ENCODE data around the gene MAT2A.
A peak's percentile ranks its signal among the peaks of the same experiment; 100 is the strongest.

MAT2A gene

DNA sequence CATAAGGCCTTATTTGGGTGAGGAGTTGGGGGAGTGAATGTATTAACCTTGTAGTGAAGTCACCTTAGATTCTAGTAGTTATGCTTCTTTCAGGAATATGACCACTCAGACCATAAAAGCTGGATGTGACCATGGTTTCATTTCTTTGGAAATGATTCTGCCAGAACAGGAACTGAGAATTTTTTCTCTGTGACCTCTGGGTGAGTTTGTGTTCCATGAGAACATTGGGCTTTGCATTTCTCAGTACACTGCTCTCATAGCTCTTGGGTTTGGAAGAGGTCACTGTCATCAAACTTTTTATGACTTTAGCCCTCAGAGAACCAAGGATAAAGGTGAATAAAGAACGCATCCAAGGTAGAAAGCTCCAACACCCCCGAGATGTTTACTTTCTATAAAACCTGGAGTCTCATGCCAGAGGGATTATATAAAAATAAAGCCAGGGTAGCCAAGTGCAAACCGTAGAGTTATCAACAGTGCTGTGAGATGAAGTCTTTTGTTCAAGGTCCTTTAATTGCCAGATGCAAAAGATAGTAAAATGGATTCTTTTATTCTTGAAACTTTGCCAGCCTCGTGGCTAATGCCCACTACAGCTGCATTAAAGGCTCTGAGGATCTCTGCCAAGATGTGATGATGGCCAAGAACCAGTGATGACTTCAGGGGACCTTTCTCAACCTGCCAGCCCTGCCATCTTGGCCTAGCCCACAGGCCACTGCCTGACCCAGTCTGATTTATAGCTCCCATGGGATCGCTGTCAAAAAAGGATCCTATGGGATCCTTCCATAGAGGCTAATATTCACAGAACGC lies 27.8 kb upstream of the MAT2A start:
- Mint-ChIP-seq H3K4me1 (no peaks in the 10 kb centered on the region), H3K9me3 (no peaks in the 10 kb centered on the region), H3K4me3 (no peak overlapping the region), H3K36me3 (no peaks in the 10 kb centered on the region), H3K27me3 (peaks cover 4% of the 10 kb centered on the region), H3K27ac (no peak overlapping the region)
- ATAC-seq (ENCODE audit: low read depth): no peak
- no peak for DNase-seq (ENCODE audit: low spot score in 2 of 2)

DNA sequence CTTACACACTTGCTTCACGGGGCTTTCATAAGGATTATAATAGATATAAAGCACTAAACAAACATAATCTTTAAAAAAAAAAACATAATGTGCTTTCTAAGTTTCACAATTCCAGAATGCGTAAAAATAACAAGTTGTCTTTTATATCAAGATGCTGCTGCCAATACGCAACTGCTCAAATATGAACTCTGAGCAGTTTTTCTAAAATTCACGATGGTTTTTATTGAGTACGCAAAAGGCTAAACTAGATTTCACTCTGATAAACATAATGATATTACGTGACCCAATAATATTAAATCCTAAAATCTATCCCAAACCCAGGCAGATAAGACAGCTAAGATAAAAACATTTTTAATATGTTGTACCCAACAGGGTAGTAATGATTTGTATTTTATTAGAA lies 24.6 kb upstream of the MAT2A start:
- Mint-ChIP-seq H3K9me3 (no peaks in the 10 kb centered on the region), H3K27ac (no peak overlapping the region), H3K4me3 (no peak overlapping the region), H3K4me1 (no peaks in the 10 kb centered on the region), H3K27me3 (peaks cover 5% of the 10 kb centered on the region), H3K36me3 (no peaks in the 10 kb centered on the region)
- DNase-seq (ENCODE audit: low spot score in 2 of 2) (no peak), ATAC-seq (ENCODE audit: low read depth) (no peak)

DNA sequence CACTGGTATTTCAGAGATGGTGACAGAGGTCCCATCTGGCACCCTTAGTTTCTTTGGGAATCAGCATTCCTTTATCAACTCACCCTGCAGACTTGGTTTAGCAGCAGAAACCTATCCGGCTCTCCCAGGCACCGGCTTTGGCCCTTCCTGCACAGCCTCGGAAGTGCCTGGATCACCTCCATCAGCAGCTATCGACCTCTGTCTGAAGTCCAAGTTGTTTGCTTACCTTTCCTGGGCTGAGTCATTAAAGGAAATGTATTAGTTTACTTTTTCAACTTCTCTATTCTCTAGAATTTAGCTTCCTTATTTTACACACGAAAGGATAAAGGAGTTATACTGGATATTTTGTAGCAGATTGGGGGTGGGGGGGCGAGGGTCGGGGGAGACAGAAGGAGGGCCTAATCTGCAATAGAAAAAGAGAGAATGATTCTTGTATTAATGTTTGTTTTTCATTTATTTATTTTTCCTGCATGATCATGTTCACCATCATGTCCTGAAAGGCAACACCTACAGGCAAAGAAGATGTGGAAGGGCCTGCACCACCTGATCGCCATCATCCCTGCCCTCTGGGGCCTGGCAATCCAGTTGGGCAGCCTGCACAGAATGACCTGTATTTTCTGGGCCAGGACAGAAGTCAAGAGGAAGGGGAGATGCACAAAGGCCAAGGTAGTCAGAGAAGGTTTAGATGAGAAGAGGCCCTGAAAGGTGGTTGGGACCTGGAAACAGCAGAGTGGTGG lies 22.1 kb upstream of the MAT2A start:
- Mint-ChIP-seq H3K4me3 (no peak overlapping the region), H3K27me3 (peaks cover 4% of the 10 kb centered on the region), H3K9me3 (no peaks in the 10 kb centered on the region), H3K27ac (no peak overlapping the region), H3K4me1 (no peaks in the 10 kb centered on the region), H3K36me3 (no peaks in the 10 kb centered on the region)
- no peak for DNase-seq (ENCODE audit: low spot score in 2 of 2)
- ATAC-seq (ENCODE audit: low read depth): no peak

DNA sequence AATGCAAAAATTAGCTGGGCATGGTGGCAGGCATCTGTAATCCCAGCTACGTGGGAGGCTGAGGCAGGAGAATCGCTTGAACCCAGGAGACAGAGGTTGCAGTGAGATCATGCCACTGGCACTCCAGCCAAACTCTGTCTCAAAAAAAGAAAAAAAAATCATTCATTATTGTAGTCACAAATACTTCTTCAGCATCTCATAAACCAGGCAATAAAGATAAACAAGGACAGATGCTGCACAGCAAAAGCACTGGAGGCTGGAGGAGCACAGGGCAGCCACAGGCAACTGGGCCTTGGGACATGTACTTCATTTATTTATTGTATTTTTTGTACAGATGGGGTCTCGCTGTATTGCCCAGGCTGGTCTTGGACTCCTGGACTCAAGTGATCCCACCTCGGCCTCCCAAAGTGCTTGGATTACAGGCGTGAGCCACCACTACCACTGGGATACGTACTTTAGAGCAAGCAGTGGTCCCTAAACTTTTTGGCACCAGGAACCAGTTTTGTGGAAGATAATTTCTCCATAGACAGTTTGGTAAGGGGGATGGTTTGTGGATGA lies 16.8 kb upstream of the MAT2A start:
- Mint-ChIP-seq H3K4me1 (peaks cover 3% of the 10 kb centered on the region), H3K36me3 (no peaks in the 10 kb centered on the region), H3K9me3 (no peaks in the 10 kb centered on the region), H3K27me3 (peaks cover 4% of the 10 kb centered on the region), H3K4me3 (no peak overlapping the region), H3K27ac (no peak overlapping the region)
- DNase-seq (ENCODE audit: low spot score in 2 of 2): no peak
- no peak for ATAC-seq (ENCODE audit: low read depth)

DNA sequence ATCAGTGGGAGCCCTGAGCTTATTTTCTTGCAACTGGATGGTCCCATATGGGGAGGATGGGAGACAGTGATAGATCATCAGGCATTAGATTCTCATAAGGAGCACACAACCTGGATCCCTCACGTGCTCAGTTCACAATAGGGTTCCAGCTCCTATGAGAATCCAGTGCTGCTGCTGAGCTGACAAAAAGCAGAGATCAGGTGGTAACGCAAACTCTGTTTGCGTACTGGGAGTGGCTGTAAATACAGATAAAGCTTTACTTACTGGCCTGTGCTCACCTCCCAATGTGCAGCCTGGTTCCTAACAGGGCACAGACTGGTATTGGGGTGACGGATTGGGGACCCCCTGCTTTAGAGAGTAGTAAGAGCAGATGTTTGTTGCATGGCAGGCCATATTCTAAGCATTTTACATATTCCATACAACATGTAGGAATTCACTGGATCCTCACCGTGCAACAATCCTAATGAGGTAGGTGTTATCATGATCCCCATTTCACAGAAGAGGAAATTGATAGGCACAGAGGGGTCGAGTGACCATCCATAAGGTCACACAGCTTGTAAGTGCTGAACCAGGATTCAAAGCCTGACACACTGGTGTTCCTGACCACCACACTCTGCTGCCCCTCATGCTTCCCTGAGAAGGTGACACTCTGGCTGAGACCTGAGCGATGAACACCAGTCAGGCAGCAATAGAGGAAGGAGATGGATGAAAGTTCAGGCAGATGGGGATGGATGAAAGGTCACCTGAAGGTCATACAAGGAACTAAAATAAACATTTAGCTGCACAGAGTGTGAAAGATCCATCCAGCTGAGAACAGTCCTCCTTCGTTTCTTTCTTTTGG lies 15.7 kb upstream of the MAT2A start:
- no peak for ATAC-seq (ENCODE audit: low read depth)
- no peak overlapping the region for H3K4me3 Mint-ChIP-seq
- H3K27ac Mint-ChIP-seq: no peak overlapping the region

DNA sequence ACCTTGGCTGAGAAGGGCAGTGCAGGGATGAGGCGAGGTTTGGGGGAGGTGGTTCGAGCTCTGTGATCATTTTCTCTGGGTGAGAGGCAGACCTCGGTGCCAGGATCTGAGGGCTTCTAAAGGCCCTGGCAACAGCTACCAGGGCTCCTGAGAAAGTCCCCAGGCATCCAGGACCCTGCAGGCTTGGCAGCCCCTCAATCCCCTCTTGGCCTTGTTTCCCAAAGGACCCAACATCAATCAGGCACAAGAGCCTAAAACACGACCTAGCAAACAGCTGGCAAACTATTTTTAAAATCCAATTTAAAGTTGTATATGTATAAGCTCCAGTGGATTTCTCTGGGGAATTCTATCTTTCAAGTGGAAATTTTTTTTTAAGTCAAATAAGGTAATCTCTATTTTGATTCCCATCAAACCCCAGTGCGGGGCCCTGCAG lies 15.0 kb upstream of the MAT2A start:
- Mint-ChIP-seq H3K27ac (no peak overlapping the region), H3K9me3 (no peaks in the 10 kb centered on the region), H3K27me3 (peaks cover 7% of the 10 kb centered on the region), H3K36me3 (no peaks in the 10 kb centered on the region), H3K4me1 (peaks cover 3% of the 10 kb centered on the region), H3K4me3 (no peak overlapping the region)
- DNase-seq (ENCODE audit: low spot score in 2 of 2) (no peak), ATAC-seq (ENCODE audit: low read depth) (no peak)

More for the DNA sequence above, 15.7 kb upstream of the MAT2A start:
- peaks cover 3% of the 10 kb centered on the region for H3K4me1 Mint-ChIP-seq
- no peaks in the 10 kb centered on the region for H3K36me3 Mint-ChIP-seq
- peaks cover 7% of the 10 kb centered on the region for H3K27me3 Mint-ChIP-seq
- no peaks in the 10 kb centered on the region for H3K9me3 Mint-ChIP-seq
- no peak for DNase-seq (ENCODE audit: low spot score in 2 of 2)

DNA sequence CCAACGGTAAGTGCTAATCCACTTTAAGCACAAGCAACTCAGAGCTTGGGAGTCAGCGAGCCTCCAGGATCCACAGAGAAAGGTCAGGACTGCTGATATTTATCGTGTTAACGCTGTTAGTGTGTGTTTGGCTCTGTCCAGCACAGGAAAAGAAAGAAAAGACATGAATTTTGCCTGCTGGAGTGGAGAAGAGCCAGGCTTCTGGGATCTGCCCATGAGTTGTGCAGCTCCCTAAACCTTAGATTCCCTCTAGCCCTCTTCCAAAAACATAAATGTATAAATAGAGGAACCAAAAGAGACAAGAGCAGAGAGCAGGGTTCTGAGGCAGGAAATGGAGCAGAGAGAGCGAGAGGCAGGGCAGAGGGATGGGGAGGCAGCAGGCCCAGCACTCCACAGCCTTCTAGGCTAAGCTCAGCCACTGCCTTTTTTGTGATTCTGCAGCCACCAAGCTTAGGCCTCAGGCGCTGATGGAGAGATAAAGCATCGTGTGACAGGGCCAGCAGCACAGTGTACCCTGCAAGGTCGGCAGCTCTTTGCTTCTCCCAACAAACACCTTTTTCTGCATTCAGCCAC lies 14.5 kb upstream of the MAT2A start:
- no peak overlapping the region for H3K27ac Mint-ChIP-seq
- H3K4me1 Mint-ChIP-seq: peaks cover 3% of the 10 kb centered on the region
- ATAC-seq (ENCODE audit: low read depth) (peak; percentile 34), DNase-seq (ENCODE audit: low spot score in 2 of 2) (no peak)
- H3K36me3 Mint-ChIP-seq: no peaks in the 10 kb centered on the region
- no peak overlapping the region for H3K4me3 Mint-ChIP-seq
- H3K27me3 Mint-ChIP-seq: peaks cover 9% of the 10 kb centered on the region
- no peaks in the 10 kb centered on the region for H3K9me3 Mint-ChIP-seq

DNA sequence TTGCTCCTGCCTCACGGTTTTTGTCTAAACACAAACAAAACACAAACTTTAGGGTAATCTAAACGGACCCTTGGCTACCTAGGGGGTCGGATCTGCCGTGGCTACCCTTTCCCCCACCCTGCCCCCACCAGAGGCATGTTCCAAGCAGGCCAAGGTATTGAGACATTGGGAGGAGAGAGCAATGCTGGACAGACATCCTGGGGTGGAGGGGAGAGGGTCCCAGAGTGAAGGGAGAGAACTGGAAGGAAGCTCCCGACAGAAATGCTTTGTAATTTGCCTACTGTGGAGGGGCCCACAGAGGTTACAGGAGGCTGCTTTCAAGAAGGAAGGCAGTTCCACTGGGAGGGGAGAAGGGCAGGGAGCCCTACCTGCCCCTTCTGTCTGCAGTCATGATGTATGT lies 13.9 kb upstream of the MAT2A start:
- H3K4me1 Mint-ChIP-seq: peaks cover 3% of the 10 kb centered on the region
- no peaks in the 10 kb centered on the region for H3K36me3 Mint-ChIP-seq
- peaks cover 9% of the 10 kb centered on the region for H3K27me3 Mint-ChIP-seq
- no peak for ATAC-seq (ENCODE audit: low read depth)
- H3K27ac Mint-ChIP-seq: no peak overlapping the region
- no peak overlapping the region for H3K4me3 Mint-ChIP-seq
- DNase-seq (ENCODE audit: low spot score in 2 of 2): no peak
- no peaks in the 10 kb centered on the region for H3K9me3 Mint-ChIP-seq

DNA sequence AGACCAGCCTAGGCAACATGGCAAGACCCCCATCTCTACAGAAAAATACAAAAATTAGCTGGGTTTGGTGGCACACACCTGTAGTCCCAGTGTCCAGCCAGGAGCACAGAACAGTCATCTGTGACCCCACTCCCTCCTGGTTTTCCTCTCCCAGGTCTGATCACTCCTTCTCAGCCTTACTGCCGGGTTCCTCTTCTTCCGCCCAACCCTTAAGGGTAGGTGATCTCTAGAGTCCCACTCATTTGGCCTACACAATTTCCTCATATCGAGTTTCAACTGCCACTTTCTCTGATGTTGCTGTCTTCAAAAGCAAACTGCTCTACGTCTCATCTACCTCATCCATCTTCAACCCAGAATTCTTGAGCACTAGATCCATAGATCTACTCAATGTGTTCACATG lies 13.4 kb upstream of the MAT2A start:
- ATAC-seq (ENCODE audit: low read depth): no peak
- Mint-ChIP-seq H3K27me3 (peaks cover 9% of the 10 kb centered on the region), H3K4me1 (peaks cover 3% of the 10 kb centered on the region), H3K4me3 (no peak overlapping the region), H3K36me3 (no peaks in the 10 kb centered on the region), H3K9me3 (no peaks in the 10 kb centered on the region), H3K27ac (no peak overlapping the region)
- no peak for DNase-seq (ENCODE audit: low spot score in 2 of 2)

DNA sequence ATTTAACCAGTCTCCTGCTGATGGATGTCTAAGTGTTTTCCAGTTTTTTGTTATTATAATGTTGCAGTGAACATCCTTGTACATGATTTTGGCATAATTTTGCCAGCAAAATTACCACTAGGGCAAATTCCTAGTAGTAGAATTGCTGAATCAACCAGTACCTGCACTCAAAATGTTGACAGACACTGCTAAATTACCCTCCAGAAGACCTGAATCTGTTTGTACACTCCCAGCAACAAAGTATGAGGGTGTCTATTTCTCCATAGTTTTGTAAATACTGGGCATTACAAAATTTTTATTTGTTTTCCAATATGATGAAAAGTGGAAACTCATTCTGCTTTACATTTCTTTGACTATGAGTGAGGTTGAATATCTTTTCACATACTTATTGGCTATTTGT lies 11.2 kb upstream of the MAT2A start:
- Mint-ChIP-seq H3K4me3 (no peak overlapping the region), H3K9me3 (no peaks in the 10 kb centered on the region), H3K4me1 (peaks cover 3% of the 10 kb centered on the region), H3K27ac (no peak overlapping the region), H3K36me3 (no peaks in the 10 kb centered on the region), H3K27me3 (peaks cover 9% of the 10 kb centered on the region)
- ATAC-seq (ENCODE audit: low read depth) (no peak), DNase-seq (ENCODE audit: low spot score in 2 of 2) (no peak)

DNA sequence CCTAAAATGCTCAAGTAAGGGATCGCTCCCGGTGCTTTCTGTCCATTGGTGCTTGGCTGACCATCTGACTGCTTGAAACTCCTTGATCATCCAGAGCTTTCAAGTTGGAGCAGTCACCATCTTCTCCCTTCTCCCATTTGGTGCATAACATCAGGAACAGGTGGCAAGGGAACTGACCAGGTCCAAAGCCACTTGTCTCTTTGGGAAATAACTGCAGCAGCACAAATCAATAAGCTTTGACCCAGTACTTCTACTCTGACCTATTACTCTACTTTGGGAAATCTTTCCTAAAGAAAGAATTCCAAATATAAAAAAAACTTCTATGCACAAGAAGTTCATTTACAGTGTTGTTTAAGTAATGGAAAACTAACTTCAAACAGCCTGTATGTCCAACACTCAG lies 10.6 kb upstream of the MAT2A start:
- H3K4me3 Mint-ChIP-seq: no peak overlapping the region
- no peaks in the 10 kb centered on the region for H3K36me3 Mint-ChIP-seq
- no peak overlapping the region for H3K27ac Mint-ChIP-seq
- peaks cover 9% of the 10 kb centered on the region for H3K27me3 Mint-ChIP-seq
- ATAC-seq (ENCODE audit: low read depth): no peak
- H3K9me3 Mint-ChIP-seq: no peaks in the 10 kb centered on the region
- H3K4me1 Mint-ChIP-seq: peaks cover 3% of the 10 kb centered on the region
- no peak for DNase-seq (ENCODE audit: low spot score in 2 of 2)

DNA sequence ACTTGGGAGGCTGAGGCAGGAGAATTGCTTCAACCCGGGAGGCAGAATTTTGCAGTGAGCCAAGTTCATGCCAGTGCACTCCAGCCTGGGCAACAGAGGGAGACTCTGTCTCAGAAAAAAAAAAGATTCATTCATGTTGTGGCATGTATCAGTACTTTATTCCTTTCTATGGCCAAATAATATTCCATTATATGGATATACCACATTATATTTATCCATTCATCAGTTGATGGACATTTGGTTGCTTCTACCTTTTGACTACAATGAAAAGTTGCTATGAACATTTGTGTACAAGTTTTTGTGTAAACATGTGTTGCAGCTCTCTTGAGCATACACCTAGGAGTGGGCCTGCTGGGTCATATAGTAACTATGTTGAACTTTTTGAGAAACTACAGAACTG lies 9.2 kb upstream of the MAT2A start:
- H3K4me3 Mint-ChIP-seq: no peak overlapping the region
- DNase-seq (ENCODE audit: low spot score in 2 of 2) (no peak), ATAC-seq (ENCODE audit: low read depth) (no peak)
- no peaks in the 10 kb centered on the region for H3K4me1 Mint-ChIP-seq
- no peak overlapping the region for H3K27ac Mint-ChIP-seq
- H3K27me3 Mint-ChIP-seq: peaks cover 9% of the 10 kb centered on the region
- no peaks in the 10 kb centered on the region for H3K9me3 Mint-ChIP-seq
- no peaks in the 10 kb centered on the region for H3K36me3 Mint-ChIP-seq

DNA sequence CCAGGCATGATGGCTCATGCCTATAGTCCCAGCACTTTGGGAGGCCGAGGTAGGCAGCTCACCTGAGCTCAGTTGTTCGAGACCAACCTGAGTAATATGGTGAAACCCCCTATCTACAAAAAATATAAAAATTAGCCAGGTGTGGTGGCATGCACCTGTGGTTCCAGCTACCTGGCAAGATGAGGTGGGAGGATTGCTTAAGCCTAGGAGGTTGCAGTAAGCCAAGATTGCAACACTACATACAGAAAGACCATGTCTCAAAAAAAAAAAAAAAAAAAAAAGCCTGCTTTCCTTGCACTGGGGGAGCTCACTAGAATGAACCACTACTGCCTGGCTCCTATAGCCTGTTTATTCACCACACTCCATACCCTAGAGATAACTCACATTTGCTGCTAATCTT lies 7.4 kb upstream of the MAT2A start:
- H3K36me3 Mint-ChIP-seq: no peaks in the 10 kb centered on the region
- ATAC-seq (ENCODE audit: low read depth) (no peak), DNase-seq (ENCODE audit: low spot score in 2 of 2) (no peak)
- H3K4me3 Mint-ChIP-seq: no peak overlapping the region
- H3K27ac Mint-ChIP-seq: no peak overlapping the region
- peaks cover 8% of the 10 kb centered on the region for H3K27me3 Mint-ChIP-seq
- no peaks in the 10 kb centered on the region for H3K4me1 Mint-ChIP-seq
- no peaks in the 10 kb centered on the region for H3K9me3 Mint-ChIP-seq
